Transverse colon (tissue), 4 donors: ENCODE measurements around the gene TPO.

Experiments used
- POLR2A ChIP-seq: fragments of 450-650 bp; IDR thresholded peaks from one replicate; pipeline ENCODE4 v1.6.1; 2016; ENCODE audit warnings: antibody characterized with exemption, mild to moderate bottlenecking, moderate library complexity
- POLR2AphosphoS5 ChIP-seq, 3 donors: sonication (generic); formaldehyde crosslinking; IDR thresholded peaks; one replicate each; pipeline ENCODE4 v1.6.1; 2016; ENCODE audit warnings: antibody characterized with exemption in 3 of 3
- TF ChIP-seq, protein P1 (sequence below), 5 experiments: fragments of 200-600 bp in 3 of 5; fragments of 450-650 bp in 2 of 5; sonication (generic) in 3 of 5; IDR thresholded peaks; 1 replicate in 2 of 5; 2 replicates in 3 of 5; pipeline ENCODE4 v1.5.1; 2016 to 2017; ENCODE audit warnings: antibody characterized with exemption in 5 of 5, inconsistent platforms in 3 of 5, mild to moderate bottlenecking in 2 of 5, moderate library complexity in 1 of 5

DNA sequence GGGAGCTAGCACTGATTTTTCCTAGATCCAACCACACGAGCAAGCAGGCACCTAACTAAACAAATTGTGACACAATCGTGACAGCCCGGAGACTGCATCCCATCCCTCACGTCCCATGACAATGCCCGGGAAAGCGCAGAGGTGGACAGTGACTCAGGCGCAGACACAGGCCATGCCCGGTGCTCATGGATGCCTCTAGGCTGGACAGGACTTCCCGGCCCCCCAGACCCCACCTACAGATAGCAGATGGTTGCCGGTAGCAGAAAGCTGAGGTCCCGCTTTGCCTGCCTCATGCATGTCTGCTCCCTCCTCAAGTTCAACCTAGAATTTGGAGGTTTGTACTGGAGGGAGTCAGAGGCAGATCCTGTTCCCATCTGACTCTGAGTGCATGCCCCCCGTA lies 81.0 kb downstream of the TPO start:
- TF ChIP-seq POLR2A (no peak), POLR2AphosphoS5 (IDR thresholded peaks at IDR 0.05) (no peak)
- TF ChIP-seq, protein P1, sequence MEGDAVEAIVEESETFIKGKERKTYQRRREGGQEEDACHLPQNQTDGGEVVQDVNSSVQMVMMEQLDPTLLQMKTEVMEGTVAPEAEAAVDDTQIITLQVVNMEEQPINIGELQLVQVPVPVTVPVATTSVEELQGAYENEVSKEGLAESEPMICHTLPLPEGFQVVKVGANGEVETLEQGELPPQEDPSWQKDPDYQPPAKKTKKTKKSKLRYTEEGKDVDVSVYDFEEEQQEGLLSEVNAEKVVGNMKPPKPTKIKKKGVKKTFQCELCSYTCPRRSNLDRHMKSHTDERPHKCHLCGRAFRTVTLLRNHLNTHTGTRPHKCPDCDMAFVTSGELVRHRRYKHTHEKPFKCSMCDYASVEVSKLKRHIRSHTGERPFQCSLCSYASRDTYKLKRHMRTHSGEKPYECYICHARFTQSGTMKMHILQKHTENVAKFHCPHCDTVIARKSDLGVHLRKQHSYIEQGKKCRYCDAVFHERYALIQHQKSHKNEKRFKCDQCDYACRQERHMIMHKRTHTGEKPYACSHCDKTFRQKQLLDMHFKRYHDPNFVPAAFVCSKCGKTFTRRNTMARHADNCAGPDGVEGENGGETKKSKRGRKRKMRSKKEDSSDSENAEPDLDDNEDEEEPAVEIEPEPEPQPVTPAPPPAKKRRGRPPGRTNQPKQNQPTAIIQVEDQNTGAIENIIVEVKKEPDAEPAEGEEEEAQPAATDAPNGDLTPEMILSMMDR (IDR thresholded peaks at IDR 0.05): no peak
